Measurements from ENCODE around the gene SIX1.

Gene SIX1

GRCh38 chr14:60655119-60655897 lies 6.0 kb upstream of the SIX1 start:
- DNase-seq, result no peak

GRCh38 chr14:60654334-60654821 lies 5.1 kb upstream of the SIX1 start:
- no peak for DNase-seq

DNA sequence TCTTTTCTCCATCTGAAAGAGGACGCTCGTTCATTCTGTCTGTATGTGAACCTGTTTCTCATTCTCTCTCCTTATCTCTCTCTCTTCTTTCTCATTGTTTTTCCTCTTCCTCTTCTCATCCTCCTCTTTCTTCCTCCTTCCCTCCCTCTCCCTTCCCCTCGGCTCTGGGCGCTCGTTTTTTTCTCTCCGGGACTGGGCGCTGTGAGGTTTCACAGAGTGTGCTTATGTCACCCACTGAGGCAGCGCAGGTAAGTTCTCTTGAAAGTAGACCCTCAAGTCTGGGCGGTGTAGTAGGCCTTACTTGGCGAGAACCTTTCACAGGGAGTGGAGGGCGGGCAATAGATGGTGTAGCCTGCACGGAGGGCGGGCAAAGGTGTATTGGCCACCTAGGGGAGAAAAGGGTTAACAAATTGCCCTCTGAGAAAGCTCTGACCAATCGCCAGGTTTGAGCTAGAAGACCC lies 4.5 kb upstream of the SIX1 start:
- DNase-seq, result no peak

- no peak for DNase-seq
These were observed 3.7 kb upstream of the SIX1 start for GRCh38 chr14:60652674-60653651.

DNA sequence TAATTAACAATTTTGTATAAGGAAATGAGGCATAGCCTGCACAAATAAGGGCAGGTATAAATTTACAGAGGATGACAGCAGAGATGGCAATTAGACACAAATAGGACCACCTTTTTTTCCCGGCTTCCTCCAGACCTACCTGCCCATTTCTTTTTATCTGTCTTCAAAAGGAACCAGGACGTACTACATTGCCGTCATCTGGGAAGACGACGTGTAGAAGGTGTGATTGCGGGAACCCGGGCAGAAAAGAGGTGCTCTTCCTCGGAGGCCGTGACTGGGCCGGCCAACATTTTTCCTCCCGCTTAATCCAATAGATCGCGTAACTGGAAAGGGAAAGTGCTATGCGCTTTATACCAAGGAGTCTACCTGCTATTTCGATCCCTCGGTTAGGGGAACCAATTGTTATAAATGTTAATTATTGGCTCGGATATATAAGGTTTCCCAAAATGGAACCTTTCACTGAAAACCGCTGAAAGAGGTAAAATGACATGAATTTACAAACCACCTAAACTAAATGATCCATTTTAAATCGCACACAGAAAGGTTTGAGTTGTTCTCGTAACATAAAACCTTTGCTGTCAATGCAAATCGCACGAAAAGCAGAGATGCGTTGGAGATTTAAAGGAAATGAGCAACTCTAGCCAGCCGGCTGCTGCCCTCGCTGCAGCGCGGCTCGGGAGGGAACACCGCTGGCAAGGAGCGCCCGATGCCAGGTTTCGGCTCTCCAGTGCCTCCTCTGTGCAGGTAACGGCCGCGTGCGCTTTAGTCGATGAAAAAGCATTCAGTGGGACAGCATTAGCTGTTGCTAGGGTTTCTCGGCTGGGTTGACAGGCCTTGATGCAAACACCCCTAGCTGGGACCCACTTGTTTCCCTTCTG lies 2.8 kb upstream of the SIX1 start:
- peak in 1 of 4 experiments; percentile 37 for DNase-seq

DNA sequence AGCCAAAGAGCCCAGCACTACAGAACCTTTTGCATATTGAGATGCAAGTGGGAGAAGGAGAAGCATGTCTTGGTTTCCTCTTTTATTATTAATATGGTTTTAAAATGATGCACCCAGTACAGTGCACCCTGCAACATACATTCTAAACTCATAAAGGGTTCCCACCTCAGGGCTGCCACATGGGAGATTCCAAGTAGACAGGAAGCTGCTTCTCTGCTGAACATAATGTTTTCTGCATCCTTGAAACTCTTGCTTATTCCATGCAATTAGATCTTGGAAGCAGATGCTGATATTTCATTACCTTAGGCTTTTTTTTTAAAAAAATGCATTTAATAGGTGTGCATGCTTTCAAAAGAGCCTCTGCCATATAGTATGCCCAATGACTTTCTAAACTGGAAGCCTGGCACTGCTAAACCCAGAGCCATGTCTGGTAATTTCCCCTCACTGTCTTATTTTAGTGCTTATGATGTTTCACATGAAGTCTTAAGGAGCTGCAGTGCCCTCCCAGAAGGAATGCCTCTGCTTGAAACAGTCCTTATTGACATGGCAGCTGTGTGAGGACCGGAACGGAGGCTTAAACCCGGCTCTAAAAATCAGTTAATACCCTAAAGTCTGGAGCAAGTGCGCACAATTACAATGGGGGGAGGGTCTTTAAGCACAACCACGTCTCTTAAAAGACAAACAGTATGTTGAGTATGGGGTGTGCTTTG lies 2.0 kb upstream of the SIX1 start:
- no peak for DNase-seq

DNA sequence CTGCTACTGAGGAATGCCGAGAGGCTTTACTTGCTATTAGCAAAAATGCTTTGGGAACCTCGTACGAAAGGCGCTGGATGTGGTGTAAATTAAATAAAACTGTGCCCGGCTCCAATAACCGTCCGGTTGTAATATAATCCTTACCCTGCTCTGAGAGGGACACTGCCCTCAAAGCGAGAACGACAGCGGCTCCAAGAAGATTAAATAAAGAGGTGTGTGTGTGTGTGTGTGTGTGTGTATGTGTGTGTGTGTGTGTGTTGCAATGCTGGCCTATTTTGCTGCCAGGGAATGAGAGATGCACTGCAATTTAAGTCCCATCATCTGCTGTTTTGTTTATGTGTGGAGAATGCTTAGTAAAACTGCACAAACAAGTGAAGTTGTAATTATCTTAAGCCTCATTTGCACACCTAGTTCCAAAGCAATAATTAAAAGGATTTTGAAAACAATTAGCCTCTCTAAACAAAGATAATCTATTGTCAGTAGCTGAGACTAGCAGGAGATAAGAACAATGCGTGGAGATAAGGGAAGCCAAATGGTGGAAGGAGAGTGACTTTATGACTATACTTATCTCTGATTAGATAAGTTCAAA lies 1.2 kb upstream of the SIX1 start:
- no peak for DNase-seq

DNA sequence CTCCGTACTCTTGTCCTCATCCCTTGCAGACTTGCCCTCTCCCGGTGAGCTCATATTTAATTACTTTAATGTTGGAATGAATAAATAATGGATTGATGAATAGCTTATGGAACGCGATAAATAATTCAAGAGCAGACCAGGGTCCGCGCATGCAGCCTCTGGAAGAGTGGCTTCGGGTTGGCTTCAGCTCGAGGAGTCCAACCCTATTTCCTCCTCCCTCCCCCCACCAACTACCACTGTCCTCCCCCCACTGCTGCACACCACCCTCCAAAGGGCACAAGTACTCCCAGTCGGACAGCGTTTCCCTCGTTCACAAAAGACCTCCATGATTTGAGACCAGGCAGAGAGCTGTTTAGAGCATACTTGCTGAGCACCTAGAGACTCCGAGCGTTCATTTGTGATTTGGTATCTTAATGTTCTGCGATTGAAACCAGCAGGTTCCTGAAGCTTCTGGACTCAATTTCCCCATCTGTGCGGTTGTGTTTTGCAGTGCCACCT lies 647 bp upstream of the SIX1 start:
- no peak for DNase-seq

GRCh38 chr14:60648249-60648933 lies 886 bp downstream of the SIX1 start:
- DNase-seq, result peak in 1 of 4 experiments; percentile 36

DNA sequence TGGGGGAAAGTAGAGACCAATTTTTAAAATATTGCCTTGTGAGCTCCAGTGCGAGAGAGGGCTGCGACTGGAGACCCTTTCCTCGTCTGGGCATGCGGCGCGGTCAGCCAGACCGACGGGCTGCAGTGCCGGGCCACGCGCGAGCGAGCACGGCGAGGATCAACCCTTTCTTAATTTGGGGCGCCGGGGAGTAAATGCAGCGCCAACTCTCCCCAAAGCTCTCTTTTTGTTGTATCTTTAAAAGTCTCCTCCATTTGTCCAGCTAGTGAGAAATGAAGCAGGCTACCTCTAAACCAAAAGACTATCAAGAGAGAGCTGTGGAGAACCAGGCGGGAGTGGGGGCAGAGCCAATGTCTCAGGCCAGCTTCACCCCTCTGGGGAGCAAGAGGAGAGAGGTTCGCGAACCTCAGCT lies 1.4 kb downstream of the SIX1 start:
- DNase-seq, result no peak

DNA sequence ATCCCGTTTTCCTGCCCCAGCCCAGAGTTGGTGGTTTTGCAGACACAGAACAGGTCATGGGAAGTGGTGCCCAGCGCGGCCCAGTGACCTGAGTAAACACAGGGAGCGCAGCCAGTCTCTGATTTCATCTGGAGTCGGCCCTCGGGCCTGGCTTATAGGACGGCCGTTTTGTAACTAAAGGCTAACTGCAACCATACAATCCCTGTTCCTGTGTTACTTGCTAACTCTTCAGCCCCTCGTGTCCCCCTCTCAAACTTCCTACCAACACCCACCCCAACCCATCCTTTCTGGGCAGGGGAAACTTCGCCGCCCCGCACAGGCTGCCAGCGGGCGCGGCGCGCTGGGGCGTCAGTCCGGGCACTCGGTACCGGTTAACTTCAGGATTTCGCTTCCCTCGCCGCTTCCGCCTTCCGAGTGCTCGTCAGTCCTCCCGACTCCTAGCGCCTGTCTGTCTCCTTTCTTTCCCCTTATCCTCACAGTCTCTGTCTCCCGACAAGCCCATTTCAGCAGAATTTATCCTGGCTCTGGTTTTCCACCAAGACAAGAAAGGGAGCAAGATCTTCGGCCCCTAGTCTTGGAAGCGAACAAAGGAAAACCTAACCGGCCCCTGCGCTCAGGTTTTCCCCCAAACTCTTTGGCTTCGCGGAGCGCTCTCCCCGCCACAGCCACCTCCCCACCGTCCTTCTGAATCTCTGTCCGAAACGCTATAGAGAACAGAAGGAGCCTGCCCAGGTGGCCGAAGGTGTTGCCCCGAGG lies 2.0 kb downstream of the SIX1 start:
- DNase-seq, result peak in 3 of 4 experiments; percentile 51 to 77 (median 68)

- DNase-seq, result no peak
These were observed 3.0 kb downstream of the SIX1 start for GRCh38 chr14:60646226-60646818.

DNA sequence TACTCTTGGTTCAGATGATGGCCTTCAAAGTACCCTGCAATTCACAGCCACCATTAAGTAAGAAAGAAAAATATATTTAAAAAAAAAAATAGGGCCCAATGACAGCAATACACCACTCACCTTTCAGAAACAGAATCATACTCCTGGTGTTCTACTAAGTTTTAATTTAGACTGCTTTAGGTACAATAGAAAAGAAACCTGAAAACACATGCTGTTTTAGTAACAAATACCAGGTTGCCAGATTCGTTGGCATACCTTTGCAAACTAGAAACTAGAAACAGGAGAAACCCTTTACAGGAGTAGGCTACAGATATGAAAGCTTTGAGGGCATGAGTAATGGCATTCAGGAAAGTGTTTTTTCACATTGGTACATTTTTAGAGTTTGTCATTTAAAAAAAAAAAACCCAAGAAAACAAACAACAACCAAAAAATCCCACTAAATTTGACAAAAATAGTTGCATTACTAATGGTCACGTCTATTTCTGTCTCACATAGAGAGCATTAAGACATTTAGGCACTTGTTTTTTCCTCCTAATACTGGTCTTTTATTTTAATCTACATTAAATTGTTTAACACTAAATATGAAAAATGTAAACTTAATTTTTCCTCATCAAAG lies 4.0 kb downstream of the SIX1 start:
- DNase-seq, result no peak

GRCh38 chr14:60644666-60645065 lies 4.6 kb downstream of the SIX1 start:
- DNase-seq, result no peak

GRCh38 chr14:60643463-60644314 lies 5.6 kb downstream of the SIX1 start:
- DNase-seq, result no peak

- DNase-seq, result no peak
These were observed 6.2 kb downstream of the SIX1 start for GRCh38 chr14:60643141-60643462.

DNA sequence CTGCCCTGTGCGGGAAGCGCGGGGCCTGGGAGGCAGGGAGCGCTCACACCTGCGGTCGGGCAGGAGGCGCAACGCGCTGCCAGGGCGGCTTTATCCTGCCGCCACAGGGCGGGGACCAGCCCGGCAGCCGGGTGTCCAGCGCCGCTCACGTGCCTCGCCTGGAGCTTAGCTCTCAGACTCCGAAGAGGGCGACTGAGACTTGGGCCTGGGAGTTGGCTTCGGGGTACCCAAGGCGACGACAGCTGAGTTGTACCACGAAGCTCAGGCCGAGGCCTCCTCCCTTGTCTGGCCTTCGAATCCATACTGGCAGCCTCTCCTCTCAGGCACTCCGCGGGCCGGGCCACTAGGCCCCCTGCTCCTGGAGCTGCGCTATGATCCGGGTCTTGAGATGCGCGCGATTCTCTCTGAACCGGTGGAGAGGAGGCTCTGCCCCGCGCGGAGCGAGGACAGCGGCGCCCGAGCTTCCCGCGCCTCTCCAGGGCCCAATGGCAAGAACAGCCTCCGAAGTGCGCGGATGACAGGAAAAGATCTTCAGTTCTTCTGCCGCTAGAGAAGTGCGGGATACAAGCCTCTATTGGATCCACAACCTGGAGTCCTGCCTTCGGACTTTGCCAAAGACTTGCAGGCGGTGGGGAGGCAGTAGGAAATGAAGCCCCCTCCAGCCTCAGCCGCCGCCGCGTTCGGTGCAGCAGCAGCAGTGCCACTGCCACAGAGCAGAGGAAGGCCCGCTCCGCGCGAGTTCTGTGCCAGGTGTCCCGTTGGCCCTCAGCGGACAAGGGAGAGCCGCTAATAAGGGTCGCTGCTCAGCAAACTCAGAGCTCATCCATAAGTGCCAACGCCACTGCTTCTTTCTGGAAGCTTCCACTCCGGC lies 6.8 kb downstream of the SIX1 start:
- DNase-seq, result no peak

Data from suppressor macrophage (primary cell).